Activated CD8-positive, alpha-beta memory T cell treated with anti-CD3 and anti-CD28 coated beads, Interleukin-2, amount 50 U/mL, for 24 hours (primary cell): Measurements from ENCODE around the gene CDCA8.
"Not testable (repeated sequence)": the region's sequence is repeated elsewhere in the genome, so short reads cannot be mapped to it uniquely, and the experiment has no call there.

ENCODE experiments used
- DNase-seq: peaks from one replicate; pipeline ENCODE4 v3.0.0-alpha.2; 2020; ENCODE audit errors: extremely low read depth

CDCA8 gene

GRCh38 chr1:37672136-37672870 is 20.0 kb upstream of the CDCA8 start:
- no peak for DNase-seq

- DNase-seq, result no peak
Observed at GRCh38 chr1:37673920-37674319, 18.4 kb upstream of the CDCA8 start.

- no peak for DNase-seq
Observed at GRCh38 chr1:37676281-37677142, 15.8 kb upstream of the CDCA8 start.

GRCh38 chr1:37677143-37677439 is 15.2 kb upstream of the CDCA8 start:
- no peak for DNase-seq

- no peak for DNase-seq
Observed at GRCh38 chr1:37677808-37678207, 14.5 kb upstream of the CDCA8 start.

GRCh38 chr1:37680933-37681332 is 11.4 kb upstream of the CDCA8 start:
- no peak for DNase-seq

- peak; percentile 62 for DNase-seq
Observed at GRCh38 chr1:37682334-37682987, 9.9 kb upstream of the CDCA8 start.

GRCh38 chr1:37684182-37684581 is 8.1 kb upstream of the CDCA8 start:
- not testable (repeated sequence) for DNase-seq

GRCh38 chr1:37685722-37686121 is 6.6 kb upstream of the CDCA8 start:
- DNase-seq, result no peak

- not testable (repeated sequence) for DNase-seq
Observed at GRCh38 chr1:37687764-37688163, 4.6 kb upstream of the CDCA8 start.

GRCh38 chr1:37688926-37689325 is 3.4 kb upstream of the CDCA8 start:
- no peak for DNase-seq

- no peak for DNase-seq
Observed at GRCh38 chr1:37691497-37692077, 729 bp upstream of the CDCA8 start.

- DNase-seq, result no peak
Observed at GRCh38 chr1:37692834-37693175, 489 bp downstream of the CDCA8 start.

GRCh38 chr1:37697090-37697489 is 4.8 kb downstream of the CDCA8 start:
- no peak for DNase-seq

GRCh38 chr1:37697737-37698136 is 5.4 kb downstream of the CDCA8 start:
- no peak for DNase-seq

GRCh38 chr1:37699147-37699546 is 6.8 kb downstream of the CDCA8 start:
- no peak for DNase-seq

GRCh38 chr1:37701051-37701450 is 8.7 kb downstream of the CDCA8 start:
- DNase-seq, result no peak

- DNase-seq, result no peak
Observed at GRCh38 chr1:37703061-37703460, 10.7 kb downstream of the CDCA8 start.

GRCh38 chr1:37704966-37705365 is 12.7 kb downstream of the CDCA8 start:
- no peak for DNase-seq

- DNase-seq, result no peak
Observed at GRCh38 chr1:37705399-37705798, 13.1 kb downstream of the CDCA8 start.

GRCh38 chr1:37708471-37708870 is 16.2 kb downstream of the CDCA8 start:
- no peak for DNase-seq

- no peak for DNase-seq
Observed at GRCh38 chr1:37714226-37714625, 21.9 kb downstream of the CDCA8 start.

- DNase-seq, result no peak
Observed at GRCh38 chr1:37714689-37715088, 22.4 kb downstream of the CDCA8 start.
